NCI-H345 (cell line): Measurements from ENCODE around the gene ENDOV.

Source experiments
- DNase-seq: peaks from one replicate; lab custom pipeline; 2025; lab: John Stamatoyannopoulos, UW

ENDOV gene

GRCh38 chr17:80468242-80468641 lies 53.3 kb downstream of the ENDOV start:
- no peak for DNase-seq

- DNase-seq, result no peak
Measured at GRCh38 chr17:80468781-80469493, 54.0 kb downstream of the ENDOV start.

- DNase-seq, result no peak
Measured at GRCh38 chr17:80469667-80470066, 54.7 kb downstream of the ENDOV start.

- DNase-seq, result no peak
Measured at GRCh38 chr17:80470603-80471002, 55.6 kb downstream of the ENDOV start.

GRCh38 chr17:80471922-80472321 lies 57.0 kb downstream of the ENDOV start:
- no peak for DNase-seq

- DNase-seq, result no peak
Measured at GRCh38 chr17:80472996-80473395, 58.0 kb downstream of the ENDOV start.

- no peak for DNase-seq
Measured at GRCh38 chr17:80473701-80474100, 58.7 kb downstream of the ENDOV start.

- peak; percentile 57 for DNase-seq
Measured at GRCh38 chr17:80474231-80474960, 59.4 kb downstream of the ENDOV start.

GRCh38 chr17:80474961-80475909 lies 60.3 kb downstream of the ENDOV start:
- peak; percentile 53 for DNase-seq

GRCh38 chr17:80475910-80476876 lies 61.2 kb downstream of the ENDOV start, which contains the start of gene NPTX1:
NPTX1 (minus strand) TSS chr17:80476607; CDS start chr17:80476446, 161 bp downstream.
- DNase-seq, result peak; percentile 89

GRCh38 chr17:80476877-80477646 lies 62.1 kb downstream of the ENDOV start:
- peak; percentile 78 for DNase-seq

GRCh38 chr17:80477647-80478478 lies 62.9 kb downstream of the ENDOV start:
- peak; percentile 69 for DNase-seq

- DNase-seq, result no peak
Measured at GRCh38 chr17:80478487-80479245, 63.7 kb downstream of the ENDOV start.

GRCh38 chr17:80479246-80479566 lies 64.2 kb downstream of the ENDOV start:
- DNase-seq, result no peak

GRCh38 chr17:80480248-80480647 lies 65.3 kb downstream of the ENDOV start:
- DNase-seq, result no peak

- peak; percentile 55 for DNase-seq
Measured at GRCh38 chr17:80481284-80482057, 66.5 kb downstream of the ENDOV start.

- no peak for DNase-seq
Measured at GRCh38 chr17:80482058-80482318, 67.0 kb downstream of the ENDOV start.
